ENCODE measurements around the gene LMX1B. TPM values are rescaled to one million over a fixed set of nuclear protein-coding genes. Genes with fewer than 3 reads are reported as not detected.
"Not testable (repeated sequence)": the region's sequence is repeated elsewhere in the genome, so short reads cannot be mapped to it uniquely, and the experiment has no call there.

The LMX1B gene
- total RNA-seq, 1 donor from 2014 or later, result not detected

- DNase-seq, result no peak
Measured at GRCh38 chr9:126695701-126696400, 82.1 kb downstream of the LMX1B start.

GRCh38 chr9:126696401-126697145, 82.8 kb downstream of the LMX1B start:
- DNase-seq, result no peak

- DNase-seq, result no peak
Measured at GRCh38 chr9:126697330-126697729, 83.6 kb downstream of the LMX1B start.

GRCh38 chr9:126698251-126698650, 84.5 kb downstream of the LMX1B start:
- DNase-seq, result no peak

- no peak for DNase-seq
Measured at GRCh38 chr9:126698756-126699155, 85.0 kb downstream of the LMX1B start.

GRCh38 chr9:126699401-126699881, 85.7 kb downstream of the LMX1B start:
- no peak for DNase-seq

- no peak for DNase-seq
Measured at GRCh38 chr9:126700296-126700695, 86.6 kb downstream of the LMX1B start.

GRCh38 chr9:126700903-126701812, 87.4 kb downstream of the LMX1B start:
- no peak for DNase-seq

GRCh38 chr9:126701813-126702140, 88.0 kb downstream of the LMX1B start:
- DNase-seq, result no peak

GRCh38 chr9:126702151-126703001, 88.6 kb downstream of the LMX1B start:
- DNase-seq, result no peak

- no peak for DNase-seq
Measured at GRCh38 chr9:126703002-126703865, 89.5 kb downstream of the LMX1B start.

- DNase-seq, result no peak
Measured at GRCh38 chr9:126703866-126704156, 90.1 kb downstream of the LMX1B start.

GRCh38 chr9:126704157-126704891, 90.6 kb downstream of the LMX1B start:
- peak; percentile 8 for DNase-seq

- DNase-seq, result peak; percentile 87
Measured at GRCh38 chr9:126704892-126705766, 91.4 kb downstream of the LMX1B start.

GRCh38 chr9:126705767-126706697, 92.3 kb downstream of the LMX1B start:
- DNase-seq, result peak; percentile 18

GRCh38 chr9:126706698-126707053, 92.9 kb downstream of the LMX1B start:
- no peak for DNase-seq

GRCh38 chr9:126707083-126707482, 93.4 kb downstream of the LMX1B start:
- DNase-seq, result no peak

GRCh38 chr9:126707712-126708111, 94.0 kb downstream of the LMX1B start:
- DNase-seq, result not testable (repeated sequence)

All from tongue (tissue), 2 donors.